Activated CD4-positive, alpha-beta T cell treated with anti-CD3 and anti-CD28 coated beads, Interleukin-2, amount 50 U/mL, for 1 hour (primary cell): ENCODE data around the gene AOPEP.

Experiments
- DNase-seq: peaks from one replicate; pipeline ENCODE4 v3.0.0-alpha.2; 2020

Gene AOPEP

DNA sequence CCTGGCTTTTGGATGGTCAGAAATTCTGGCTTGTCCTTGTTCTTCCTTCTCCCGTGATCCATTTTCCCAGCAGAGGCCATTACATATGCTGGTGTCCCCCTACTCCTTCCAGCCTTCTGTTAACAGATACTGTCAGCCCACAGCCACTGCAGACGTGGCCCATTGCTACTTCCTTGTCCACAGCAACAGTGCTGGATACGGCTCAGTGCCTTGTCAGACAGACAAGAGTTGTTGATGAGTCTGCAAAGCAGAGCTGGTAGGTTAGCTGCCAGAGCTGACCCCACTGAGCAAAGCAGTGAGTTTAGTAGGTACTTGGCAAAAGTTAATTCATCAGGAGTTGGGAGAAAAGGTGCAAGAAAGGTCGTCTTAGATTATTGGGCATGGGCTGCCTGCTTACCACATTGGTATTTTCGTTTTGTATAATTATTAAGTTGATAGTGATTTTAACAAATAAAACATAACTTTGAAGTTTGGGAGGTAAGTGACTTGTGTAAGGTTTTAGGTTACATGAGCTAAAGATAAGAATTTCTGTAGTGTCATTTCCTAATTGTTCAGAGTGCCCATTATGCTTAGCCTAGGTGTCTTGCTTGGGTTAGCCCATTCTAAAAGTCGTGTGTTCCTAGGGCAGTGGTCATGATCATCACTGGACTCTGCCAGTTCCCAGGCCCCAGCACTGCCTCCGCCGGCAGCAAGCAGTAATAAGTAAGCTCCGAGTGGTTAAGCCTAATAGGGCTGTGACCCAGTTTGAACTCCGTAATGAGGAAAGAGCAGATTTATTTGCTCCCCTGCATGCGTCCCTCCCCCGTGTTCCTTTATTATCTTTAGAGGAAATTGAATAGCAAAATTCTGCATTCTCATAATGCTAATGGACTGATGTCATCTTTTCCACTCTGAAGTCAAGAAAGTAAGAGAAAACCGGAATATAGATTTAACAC lies 299.0 kb downstream of the AOPEP start:
- no peak for DNase-seq

DNA sequence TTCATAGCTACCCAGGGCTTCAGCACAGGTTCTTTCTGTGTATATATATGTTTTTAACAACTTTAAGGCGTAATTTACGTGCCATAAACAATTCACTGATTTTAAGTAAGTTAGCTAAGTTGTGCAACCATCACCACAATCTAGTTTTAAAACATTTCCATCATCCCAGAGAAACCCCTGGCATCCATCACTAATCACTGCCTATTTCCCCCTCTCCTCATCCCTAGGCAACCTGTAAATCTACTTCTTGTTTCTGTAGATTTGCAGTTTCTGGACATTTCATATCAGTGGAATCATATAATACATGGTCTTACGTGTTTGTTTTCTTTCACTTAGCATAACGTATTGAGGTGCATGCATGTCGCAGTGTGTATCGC lies 299.6 kb downstream of the AOPEP start:
- no peak for DNase-seq

DNA sequence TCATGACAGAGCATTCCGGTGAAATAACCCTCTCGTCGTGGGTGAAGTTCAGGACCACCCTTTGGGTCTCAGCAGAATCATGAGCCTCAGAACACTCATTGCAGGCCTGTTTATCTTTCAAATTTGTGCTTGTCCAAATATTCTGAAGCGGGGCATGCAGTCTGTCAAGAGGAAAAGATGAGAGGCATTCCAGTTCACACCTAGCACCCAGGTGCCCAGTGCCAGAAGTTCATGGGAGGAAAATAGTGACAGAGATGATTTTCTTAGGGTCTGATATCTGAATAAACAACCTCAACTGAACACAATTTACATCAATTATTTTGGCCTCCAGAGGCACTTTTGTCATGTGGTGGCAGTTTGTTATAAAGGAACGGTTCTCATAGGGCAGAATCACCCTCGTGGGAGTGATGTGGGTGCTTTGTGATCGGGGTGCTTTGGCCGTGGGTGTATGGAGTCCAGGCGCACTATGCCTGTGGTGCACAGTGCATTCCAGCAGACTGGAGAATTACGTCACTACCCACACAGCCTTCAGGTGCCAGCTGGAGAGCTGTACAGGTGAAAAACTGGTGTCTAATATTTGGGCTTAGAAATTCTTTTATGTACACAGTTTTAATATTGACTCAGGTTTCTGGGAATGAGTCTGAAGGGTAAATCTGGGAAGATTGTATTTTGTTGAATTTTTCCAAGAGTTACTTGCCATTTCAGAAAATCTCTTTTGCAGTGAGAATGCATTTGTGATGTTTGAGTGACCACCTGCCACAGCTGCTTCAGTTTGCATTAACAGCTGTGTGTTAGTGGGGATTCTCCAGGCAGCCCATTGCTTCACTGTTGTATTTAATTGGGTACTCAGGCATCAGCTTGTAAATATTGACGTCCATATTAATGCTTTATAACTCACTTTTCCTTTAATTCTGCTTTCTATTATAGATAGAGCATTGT lies 301.7 kb downstream of the AOPEP start:
- no peak for DNase-seq

DNA sequence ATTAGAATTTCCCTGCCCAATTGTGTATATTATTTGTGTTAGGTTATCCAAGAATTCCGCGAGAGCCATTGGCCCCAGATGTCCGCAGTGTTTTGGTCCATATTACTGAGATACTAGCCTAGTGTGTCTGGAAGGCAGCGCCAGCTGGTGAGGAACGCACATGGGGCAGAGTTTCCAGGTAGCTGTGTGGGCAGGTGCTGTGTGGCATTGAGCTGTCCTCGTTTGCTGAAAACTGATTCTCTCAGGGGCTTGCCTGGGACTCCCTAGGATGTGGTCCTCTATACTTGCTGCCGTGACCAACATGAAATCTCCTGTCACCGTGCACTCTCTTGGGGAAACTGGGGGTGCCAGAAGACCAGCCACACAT lies 302.3 kb downstream of the AOPEP start:
- no peak for DNase-seq

DNA sequence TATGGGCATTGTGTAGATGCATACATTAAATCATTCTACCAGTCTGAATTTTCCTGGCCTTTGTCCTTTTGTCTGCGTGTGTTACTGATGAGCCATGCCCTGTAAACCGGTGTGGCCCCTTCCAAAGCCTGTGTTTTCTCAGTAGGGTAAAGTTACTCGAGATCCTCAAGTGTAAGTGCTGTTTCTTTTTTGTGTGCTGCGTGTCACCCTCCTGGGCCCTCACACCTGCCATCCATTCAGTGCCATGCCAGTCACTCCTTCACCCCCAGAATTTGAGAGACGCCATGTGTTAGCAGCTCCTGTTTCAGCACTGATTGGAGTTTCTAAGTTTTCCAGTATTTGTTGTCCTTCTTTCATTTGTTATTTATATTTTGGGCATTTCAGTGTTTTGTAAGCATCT lies 302.8 kb downstream of the AOPEP start:
- no peak for DNase-seq

DNA sequence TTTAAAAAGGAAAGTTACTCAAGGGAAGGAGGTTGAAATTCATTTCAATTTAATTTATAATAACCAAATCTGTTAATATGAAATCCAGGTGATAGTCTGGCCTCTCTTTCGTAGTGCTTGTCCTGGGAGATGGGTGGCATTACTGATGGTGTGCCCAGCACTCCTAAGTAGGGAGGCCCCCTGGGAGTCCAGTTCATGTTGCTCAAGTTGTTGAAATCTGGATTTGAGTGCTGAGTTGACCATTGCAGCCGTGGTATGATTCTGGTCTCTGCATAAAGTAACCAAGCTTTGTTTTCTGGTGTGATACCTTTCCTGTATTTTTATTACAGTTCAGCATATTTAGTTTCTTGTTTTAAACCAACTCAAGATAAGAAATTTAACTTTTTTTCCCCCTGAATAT lies 303.2 kb downstream of the AOPEP start:
- no peak for DNase-seq

DNA sequence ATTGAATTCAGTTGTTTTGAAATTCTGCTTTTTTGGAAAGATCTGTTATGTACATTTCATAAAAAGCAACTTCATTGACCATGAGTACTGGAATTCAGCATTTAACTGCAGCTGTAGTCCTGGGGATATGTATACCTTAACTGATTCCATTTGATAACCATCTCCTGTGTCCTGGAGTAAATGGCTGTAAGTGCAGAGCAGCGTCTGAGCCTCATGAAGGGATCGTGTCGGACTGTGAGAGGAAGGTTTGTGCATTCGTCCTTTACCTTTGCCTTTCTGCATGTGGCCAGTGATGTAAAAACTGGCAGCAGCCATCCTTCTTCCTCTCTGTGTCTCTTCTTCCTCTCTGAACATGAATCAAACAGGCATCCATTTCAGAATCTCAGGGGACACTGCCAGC lies 303.8 kb downstream of the AOPEP start:
- no peak for DNase-seq

DNA sequence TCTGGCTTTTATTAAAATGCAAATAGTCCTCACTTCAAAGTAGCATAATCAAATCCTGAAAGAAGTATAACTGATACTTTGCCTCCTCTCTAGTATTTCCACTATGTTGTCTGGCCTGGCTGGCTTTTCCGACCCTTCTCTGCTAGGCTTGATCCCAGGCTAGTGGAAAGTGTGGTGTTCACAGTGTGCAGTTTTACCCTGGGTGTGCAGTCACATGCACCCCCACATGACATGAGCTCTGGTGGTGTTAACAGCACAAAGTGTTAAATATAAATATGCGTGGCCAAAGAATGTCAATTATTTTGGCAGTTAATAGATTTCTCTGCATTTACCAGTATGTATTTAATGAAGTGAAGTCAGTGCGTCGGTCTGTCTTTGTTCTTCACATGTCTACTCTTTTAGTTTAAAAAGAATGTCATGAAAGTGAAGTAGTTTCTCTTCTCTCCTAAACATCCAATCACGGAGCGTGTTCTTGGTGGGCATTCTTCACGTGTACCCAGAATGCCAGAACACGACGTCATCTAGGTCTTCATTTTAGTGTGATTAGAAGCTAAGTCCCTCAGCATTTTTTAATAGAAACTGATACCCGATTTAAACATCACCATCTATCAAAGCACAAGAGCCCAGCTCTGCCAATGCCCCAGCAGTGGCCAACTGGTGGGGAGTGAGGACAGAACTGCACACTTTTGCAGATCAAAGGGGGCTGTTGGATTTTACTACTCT lies 304.6 kb downstream of the AOPEP start:
- no peak for DNase-seq

DNA sequence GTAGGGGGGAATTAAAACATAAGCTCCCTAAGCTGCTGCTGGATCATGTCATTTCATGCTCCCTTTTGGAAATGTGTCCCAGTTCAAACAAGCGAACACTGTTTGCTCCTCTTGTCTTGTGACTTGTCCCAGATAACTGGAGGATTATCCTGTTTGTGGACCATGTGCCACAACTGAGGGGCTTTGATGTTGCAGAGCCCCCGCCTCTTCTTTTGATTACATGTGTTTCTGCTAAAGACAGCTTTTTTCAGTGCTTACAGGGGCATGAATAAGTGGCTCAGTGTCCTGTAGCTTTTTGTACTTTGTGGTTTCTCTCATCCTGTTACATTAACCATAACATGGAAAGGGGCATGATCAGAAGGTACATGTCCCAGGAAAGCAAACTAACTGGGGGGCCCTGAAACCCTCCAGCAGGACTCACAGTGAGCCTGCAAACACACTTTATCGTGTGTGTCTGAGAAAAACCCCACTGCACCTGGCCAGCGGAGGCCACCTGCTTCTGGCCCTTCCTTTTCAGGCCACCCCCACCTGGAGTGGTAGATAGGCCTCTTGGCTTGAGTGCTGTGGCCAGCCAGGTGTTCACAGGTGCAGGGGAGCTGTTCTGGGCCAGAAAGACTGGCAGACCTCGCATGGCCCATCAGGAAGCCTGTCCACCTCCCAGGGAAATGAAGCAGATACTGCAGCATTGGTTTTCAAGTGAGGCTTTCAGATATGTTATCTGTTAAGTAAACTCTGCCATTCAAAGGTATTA lies 305.4 kb downstream of the AOPEP start:
- DNase-seq: no peak

DNA sequence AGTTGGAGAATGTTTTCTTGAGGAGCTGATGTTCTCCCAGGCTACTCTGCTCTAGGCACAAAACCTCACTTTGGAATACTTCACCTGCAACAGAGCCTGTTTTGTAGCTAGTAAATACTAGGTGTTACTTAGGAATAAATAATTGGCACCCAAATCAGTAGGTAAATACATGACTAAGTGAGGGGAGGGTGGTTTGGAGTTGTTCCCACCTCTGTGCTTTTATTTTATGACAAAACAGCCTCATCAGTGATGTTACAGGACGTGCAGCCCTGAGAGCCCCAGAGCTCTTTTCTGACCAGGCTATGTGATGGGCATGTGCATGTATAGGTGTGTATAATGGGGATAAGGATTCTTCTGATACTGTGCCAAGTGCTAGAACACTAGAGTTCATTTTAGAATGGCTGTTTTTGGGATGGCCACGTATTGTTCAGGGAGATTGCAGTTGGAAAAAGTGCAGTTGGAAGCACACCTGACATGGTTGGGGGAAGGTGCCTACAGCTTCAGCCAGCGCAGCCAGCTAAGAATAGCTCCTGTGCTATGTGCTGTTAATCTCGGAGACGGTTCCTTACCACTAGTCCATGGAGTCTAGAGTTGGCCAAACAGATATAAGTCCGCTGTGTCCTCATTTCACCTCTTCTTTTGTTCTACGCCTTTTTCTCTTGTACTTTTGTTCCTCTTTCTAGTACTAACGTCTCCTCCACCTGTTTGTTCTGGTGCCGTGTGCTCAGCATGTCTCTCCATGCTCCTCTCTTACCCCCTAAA lies 306.3 kb downstream of the AOPEP start:
- DNase-seq: no peak

DNA sequence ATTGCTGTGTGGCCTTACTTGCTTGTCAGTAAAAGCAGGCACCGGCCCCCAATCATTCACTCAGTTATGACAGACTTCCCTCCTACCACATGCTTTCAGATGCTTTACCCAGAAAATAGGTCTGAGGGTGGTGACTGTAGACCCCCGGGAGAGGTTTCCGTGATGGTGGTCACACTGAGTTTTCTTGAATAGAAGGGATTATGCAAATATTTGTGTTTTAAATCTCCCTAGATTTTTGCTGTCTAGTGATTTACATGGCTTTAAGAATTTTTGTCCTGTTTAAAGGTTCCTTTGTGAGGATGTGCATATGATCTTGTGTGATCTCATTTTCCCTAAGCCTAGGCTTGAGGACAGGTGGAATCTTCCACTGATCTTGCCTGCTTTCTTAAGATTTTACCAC lies 309.3 kb downstream of the AOPEP start:
- DNase-seq: no peak

DNA sequence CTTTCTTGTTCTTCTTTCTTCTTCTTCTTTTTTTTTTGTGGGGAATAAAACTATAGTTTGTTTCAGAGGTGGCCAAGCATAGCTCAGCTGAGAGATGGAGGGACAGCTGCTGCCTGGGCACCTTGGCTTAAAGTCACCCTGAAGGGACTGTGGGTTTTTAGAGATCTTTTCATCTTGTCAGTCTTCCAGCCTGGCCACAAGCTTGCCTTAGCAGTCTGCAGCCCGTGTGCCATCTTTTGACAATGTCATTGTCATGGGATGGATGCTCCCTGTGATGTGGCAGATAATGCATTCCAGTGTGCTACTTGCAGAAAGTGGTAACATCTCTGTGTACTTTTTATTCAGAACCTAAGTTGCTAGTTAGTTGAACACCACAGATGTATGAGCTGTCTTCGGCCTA lies 310.2 kb downstream of the AOPEP start:
- no peak for DNase-seq

DNA sequence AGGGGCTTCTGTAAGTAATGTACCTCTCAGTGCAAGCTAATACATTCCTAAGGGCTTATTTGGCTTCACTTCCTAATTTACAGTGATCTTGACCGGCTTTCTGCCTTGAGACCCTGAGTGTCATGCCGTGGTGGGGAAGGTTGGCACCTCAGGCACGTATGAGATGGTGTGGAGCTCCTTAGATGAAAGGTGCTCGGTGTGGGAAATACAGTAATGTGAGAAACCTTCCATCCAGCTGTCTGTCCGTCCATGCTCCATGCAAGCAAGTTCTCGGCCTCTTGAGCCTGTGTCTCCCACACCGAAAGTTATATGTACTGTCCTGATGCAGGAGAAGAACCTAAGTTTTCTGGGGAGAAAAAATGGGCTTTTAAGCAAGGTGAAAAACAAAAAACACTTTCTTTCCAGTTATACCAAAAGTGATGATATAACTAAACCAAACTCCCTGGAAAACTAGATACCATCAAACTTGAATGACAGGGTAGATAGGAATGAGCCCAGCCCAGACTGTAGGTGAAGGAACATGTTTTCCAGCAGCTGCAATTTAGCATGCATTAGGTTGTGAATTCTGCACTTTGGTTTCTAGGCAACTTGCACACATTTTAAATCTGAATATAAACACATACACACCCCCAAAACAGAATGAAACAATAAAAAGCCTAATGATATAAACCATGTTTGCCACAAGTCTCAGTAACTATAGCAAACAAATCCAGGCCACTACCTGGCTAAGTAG lies 311.5 kb downstream of the AOPEP start:
- DNase-seq: no peak

DNA sequence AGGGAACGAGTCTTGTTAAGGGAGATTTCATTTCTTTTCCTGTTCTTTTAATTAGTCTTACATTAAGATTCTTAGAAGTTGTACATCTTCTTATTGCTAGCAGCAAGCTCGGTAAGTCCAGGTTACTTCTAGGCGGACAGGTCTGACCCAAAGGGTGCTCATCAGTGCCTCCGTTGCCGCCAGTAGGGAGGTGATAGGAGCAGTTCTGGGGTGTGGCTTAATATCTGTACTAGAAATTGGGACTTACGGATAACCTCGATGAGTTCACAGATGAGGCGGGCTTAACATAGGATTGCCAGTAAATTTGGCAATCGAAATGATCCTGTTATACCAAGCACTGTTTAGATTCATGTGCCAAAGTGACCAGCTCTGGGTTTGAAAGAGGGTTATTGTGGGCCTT lies 312.2 kb downstream of the AOPEP start:
- no peak for DNase-seq

DNA sequence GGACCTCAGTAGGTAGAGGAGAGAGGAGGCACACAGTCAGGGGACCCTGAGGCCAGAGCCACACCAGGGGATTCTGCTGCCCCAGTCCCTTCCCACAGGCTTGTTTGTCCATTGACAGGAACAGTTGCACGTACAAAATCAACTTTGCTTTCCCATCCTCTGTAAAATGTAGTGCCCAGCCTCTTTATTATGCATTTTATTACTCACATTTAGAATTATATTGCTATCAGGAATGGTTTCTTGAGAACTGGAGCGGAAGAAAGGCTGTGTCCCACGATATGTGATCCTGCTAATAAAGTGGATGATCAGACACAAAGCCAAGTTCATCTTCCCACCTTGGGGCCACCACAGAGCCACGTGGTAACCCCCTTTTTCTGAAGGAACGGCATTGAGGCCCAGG lies 313.6 kb downstream of the AOPEP start:
- DNase-seq: no peak

DNA sequence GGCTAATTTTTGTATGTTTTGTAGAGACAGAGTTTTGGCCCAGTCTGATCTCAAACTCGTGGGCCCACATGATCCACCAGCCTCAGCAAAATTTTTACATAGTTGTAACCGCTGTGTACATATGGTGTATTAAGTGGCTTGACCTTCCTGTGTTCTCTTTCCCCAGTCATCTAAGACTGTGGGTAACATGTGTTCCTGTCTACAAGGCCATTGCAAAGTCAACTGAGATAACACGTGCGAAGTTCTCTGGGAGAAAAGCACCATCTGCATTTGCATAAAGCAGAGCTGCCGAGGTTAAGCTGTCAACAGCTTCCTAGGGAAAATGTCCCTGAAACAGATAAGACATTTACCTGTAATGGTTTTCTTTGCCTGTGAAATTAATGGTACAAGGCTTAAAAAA lies 317.3 kb downstream of the AOPEP start:
- DNase-seq: no peak

DNA sequence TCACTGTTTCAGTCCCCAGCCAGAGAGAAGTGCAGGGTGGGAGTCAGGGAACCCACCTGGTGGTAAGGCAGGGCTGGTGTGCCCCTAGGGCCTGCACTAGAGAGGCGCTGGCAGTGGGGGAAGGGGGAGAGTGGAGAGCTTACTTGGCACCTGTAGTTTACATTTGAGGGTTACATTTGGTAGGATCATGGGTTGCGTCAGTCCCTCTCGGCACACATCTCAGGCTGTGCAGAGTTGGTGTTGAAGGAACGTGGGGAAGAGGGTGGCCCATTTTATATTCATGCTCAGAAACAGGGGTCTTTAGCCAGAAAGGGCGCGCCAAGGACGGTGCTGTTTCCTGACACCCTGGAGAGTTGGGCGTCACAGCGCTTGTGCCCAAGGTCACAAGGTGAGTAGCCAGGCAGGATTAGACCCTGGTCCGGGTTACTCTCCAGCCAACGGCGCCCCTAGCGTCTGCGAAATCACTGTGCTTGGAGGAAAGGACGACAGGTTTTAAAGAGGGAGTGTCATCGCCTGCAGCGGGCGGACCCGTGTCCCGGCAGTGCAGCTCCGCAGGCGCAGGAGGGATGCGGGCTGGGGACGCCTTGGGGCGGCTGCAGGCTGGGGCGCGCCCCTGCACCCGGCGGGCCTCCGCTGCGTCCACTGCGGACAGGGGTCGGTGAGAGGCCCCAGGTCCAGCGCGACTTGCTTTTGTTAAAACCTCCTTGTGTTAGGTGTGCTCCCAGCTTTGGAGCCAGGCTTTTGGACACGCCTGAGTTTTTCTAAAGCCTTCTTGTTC lies 318.4 kb downstream of the AOPEP start:
- DNase-seq: no peak

DNA sequence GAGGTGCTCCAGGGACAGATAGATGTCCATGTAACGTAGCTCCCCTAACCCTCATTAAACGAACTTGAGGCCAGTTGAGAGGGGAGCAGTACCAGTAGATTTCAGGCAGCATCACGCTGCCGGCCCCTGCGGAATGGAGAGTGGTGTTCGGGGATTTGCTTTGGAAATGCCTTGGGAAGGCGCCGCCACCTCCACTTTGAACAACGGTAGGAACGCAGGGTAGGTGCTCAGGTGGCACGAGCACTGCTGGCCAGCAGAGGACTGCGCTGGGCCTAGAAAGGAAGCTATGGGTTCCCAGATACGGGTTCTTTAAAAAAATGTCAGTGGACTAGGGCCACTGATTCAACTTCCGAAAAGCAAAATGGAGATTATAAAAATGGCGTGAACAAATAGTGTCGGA lies 319.3 kb downstream of the AOPEP start:
- no peak for DNase-seq

DNA sequence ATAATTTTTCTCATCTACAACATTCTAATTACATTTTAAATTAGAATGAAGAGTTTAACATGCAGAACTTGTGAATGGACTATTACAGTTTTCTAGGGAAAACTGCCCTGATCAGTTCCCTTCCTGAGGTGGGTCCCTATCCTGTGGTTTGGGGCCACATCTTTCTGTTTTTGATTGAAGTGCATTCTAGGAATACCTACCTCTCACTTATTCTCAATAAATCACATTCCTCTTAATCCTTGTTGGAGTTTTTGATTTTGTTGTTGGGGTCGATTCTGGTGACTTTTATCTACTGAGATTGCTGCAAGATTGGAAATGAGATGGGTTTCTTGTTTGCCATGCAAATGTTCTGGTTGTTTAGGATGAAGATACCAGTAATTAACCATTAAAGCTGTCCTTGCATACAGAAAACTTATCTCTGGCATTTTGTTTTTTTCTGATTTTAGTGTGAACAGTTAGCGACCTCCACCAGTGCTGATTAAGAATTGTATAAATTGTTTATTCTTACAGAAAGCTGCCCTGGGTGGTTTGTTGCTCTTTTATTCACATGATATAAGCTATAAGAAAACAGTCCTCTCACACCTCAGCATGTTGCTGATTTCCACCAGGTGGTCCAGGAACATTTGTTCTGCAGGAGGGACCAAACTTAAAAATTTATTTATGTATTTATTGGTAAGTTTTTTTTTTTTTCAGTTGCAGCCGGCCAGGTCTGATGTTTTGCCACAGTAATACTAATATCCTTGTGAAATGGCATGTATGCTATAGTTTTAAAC lies 321.1 kb downstream of the AOPEP start:
- DNase-seq: no peak
